GM18507 (cell line): ENCODE data around the gene RB1.
"Not testable (repeated sequence)": the region's sequence is repeated elsewhere in the genome, so short reads cannot be mapped to it uniquely, and the experiment has no call there.

Source experiments
- DNase-seq: peaks from one replicate; pipeline ENCODE4 v3.0.0; 2011; ENCODE audit warnings: low read depth; ENCODE audit not compliant: insufficient read length; ENCODE audit errors: extremely low spot score
- FAIRE-seq: peaks from 2 replicates; lab custom pipeline; 2011; peaks lifted over from hg19 to GRCh38; lab: Jason Lieb, UNC

RB1 gene

GRCh38 chr13:48339198-48339597 is 35.6 kb downstream of the RB1 start:
- DNase-seq, FAIRE-seq: not testable (repeated sequence)

- no peak for FAIRE-seq
- DNase-seq = no peak
Observed at GRCh38 chr13:48344264-48344663, 40.7 kb downstream of the RB1 start.

- no peak for DNase-seq
- no peak for FAIRE-seq
Observed at GRCh38 chr13:48346583-48346982, 43.0 kb downstream of the RB1 start.

GRCh38 chr13:48349525-48349924 is 46.0 kb downstream of the RB1 start:
- peak; percentile 56 for FAIRE-seq
- no peak for DNase-seq

- no peak for DNase-seq
- no peak for FAIRE-seq
Observed at GRCh38 chr13:48353590-48353989, 50.0 kb downstream of the RB1 start.

GRCh38 chr13:48355524-48355923 is 52.0 kb downstream of the RB1 start:
- not testable (repeated sequence) for DNase-seq, FAIRE-seq

- DNase-seq (no peak), FAIRE-seq (no peak)
Observed at GRCh38 chr13:48356750-48357149, 53.2 kb downstream of the RB1 start.

- FAIRE-seq (no peak), DNase-seq (no peak)
Observed at GRCh38 chr13:48369988-48370387, 66.4 kb downstream of the RB1 start.

GRCh38 chr13:48370815-48371214 is 67.3 kb downstream of the RB1 start:
- FAIRE-seq = no peak
- no peak for DNase-seq

- no peak for FAIRE-seq
Observed at GRCh38 chr13:48377857-48378256, 74.3 kb downstream of the RB1 start.

GRCh38 chr13:48380581-48380980 is 77.0 kb downstream of the RB1 start:
- DNase-seq = no peak
- no peak for FAIRE-seq

More at GRCh38 chr13:48377857-48378256, 74.3 kb downstream of the RB1 start:
- DNase-seq = no peak

GRCh38 chr13:48383384-48383783 is 79.8 kb downstream of the RB1 start:
- DNase-seq = no peak
- FAIRE-seq = no peak

GRCh38 chr13:48386816-48387215 is 83.3 kb downstream of the RB1 start:
- FAIRE-seq = no peak
- DNase-seq = no peak

GRCh38 chr13:48391257-48391656 is 87.7 kb downstream of the RB1 start:
- FAIRE-seq (no peak), DNase-seq (no peak)

GRCh38 chr13:48393030-48393697 is 89.6 kb downstream of the RB1 start:
- FAIRE-seq (no peak), DNase-seq (no peak)

- FAIRE-seq = no peak
- no peak for DNase-seq
Observed at GRCh38 chr13:48393698-48394085, 90.1 kb downstream of the RB1 start.

- FAIRE-seq = no peak
Observed at GRCh38 chr13:48397744-48398143, 94.2 kb downstream of the RB1 start.

GRCh38 chr13:48398450-48399095 is 95.0 kb downstream of the RB1 start:
- FAIRE-seq = no peak
- DNase-seq = no peak

More at GRCh38 chr13:48397744-48398143, 94.2 kb downstream of the RB1 start:
- DNase-seq = no peak

GRCh38 chr13:48400090-48400694 is 96.6 kb downstream of the RB1 start:
- no peak for FAIRE-seq
- DNase-seq = no peak

- FAIRE-seq (peak; percentile 76), DNase-seq (no peak)
Observed at GRCh38 chr13:48400850-48401291, 97.3 kb downstream of the RB1 start.

GRCh38 chr13:48401480-48401879 is 97.9 kb downstream of the RB1 start:
- no peak for DNase-seq
- FAIRE-seq = no peak
